NB4 (cell line): Measurements from ENCODE around the gene MED13L.
"Not testable (repeated sequence)": the region's sequence is repeated elsewhere in the genome, so short reads cannot be mapped to it uniquely, and the experiment has no call there.

Experiments used
- POLR2A ChIP-seq: IDR thresholded peaks from 2 replicates; pipeline ENCODE4 v1.6.1; 2011; ENCODE audit warnings: mild to moderate bottlenecking; ENCODE audit not compliant: insufficient read length; ENCODE audit errors: extremely low read depth
- TF ChIP-seq, protein P1 (sequence below): IDR thresholded peaks from 2 replicates; pipeline ENCODE4 v1.6.1; 2011; ENCODE audit warnings: low read depth, low read length
- TF ChIP-seq, protein P2 (sequence below): IDR thresholded peaks from one replicate; pipeline ENCODE4 v1.5.1; 2012; ENCODE audit warnings: low read depth, low read length

DNA sequence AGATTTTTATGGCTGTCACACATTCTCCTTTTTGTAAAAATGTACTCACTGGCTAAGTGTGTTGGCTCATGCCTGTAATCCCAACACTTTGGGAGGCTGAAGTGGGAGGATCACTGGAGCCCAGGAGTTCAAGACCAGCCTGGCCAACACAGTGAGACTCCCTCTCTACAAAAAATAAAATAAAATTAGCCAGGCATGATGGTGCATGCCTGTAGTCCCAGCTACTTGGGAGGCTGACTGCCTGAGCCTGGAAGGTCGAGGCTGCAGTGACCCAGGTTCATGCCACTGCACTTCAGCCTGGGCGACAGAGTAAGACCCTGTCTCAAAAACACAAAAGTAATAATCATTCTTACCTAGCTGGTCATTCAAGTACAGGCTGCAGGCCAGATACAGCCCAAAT is 300.7 kb downstream of the MED13L start:
- TF ChIP-seq, protein P1, sequence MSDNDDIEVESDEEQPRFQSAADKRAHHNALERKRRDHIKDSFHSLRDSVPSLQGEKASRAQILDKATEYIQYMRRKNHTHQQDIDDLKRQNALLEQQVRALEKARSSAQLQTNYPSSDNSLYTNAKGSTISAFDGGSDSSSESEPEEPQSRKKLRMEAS = not testable (repeated sequence)
- TF ChIP-seq POLR2A = not testable (repeated sequence)
- TF ChIP-seq, protein P2, sequence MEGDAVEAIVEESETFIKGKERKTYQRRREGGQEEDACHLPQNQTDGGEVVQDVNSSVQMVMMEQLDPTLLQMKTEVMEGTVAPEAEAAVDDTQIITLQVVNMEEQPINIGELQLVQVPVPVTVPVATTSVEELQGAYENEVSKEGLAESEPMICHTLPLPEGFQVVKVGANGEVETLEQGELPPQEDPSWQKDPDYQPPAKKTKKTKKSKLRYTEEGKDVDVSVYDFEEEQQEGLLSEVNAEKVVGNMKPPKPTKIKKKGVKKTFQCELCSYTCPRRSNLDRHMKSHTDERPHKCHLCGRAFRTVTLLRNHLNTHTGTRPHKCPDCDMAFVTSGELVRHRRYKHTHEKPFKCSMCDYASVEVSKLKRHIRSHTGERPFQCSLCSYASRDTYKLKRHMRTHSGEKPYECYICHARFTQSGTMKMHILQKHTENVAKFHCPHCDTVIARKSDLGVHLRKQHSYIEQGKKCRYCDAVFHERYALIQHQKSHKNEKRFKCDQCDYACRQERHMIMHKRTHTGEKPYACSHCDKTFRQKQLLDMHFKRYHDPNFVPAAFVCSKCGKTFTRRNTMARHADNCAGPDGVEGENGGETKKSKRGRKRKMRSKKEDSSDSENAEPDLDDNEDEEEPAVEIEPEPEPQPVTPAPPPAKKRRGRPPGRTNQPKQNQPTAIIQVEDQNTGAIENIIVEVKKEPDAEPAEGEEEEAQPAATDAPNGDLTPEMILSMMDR = not testable (repeated sequence)
